ENCODE data around the gene TTC34.
A peak's percentile ranks its signal among the peaks of the same experiment; 100 is the strongest.

The TTC34 gene

DNA sequence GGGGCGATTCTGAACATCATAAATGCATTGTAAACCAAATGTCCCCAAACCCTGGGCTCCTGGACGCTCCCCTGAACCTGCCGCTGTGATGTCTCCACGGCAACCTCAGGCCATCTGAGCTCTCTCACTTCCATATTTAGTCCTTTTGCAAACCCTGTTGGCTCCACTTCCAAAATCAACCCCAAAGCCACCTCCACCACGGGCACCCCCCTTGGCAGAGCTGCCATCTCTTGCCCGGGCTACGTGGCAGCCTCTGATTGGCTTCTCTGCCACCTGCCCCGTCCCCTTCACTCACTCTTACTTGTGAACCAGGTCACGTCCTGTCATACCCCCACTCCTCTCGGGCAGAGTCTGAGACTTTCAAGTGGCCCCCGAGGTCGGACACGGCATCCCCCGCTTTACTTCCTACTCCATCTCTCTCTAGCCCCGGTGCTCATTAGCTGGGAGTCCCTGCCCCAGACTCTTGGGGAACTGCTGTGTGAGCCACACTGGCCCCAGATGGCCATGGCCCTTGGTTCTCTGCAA lies 199.1 kb downstream of the TTC34 start:
- no peak for DNase-seq

DNA sequence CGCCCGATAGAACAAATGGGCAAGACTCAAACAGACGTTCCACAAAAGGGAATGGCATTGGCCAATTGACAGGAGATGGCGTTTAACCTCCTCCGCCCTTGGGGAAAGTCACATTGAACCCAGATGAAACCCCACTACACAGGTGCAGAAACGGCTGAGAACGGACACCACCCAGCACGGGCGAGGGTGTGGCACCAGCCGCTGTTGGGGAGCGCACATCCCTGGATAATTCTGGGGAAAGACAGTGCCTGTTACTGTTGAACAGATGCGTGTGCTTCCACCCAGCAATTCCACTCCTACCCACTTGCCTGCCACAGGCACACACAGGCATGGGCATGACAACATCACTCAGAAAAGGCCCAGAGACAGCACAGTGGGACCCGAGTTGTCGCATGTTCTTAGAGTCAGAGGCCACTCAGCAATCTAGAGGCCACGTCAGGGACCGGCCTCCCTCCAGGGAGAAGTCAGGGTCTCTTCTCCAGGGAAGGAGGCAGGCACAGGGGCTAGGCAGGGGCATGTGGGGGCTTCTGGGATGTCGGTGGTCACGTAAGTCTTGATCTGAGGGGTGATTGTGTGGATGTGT lies 199.7 kb downstream of the TTC34 start:
- no peak for DNase-seq

DNA sequence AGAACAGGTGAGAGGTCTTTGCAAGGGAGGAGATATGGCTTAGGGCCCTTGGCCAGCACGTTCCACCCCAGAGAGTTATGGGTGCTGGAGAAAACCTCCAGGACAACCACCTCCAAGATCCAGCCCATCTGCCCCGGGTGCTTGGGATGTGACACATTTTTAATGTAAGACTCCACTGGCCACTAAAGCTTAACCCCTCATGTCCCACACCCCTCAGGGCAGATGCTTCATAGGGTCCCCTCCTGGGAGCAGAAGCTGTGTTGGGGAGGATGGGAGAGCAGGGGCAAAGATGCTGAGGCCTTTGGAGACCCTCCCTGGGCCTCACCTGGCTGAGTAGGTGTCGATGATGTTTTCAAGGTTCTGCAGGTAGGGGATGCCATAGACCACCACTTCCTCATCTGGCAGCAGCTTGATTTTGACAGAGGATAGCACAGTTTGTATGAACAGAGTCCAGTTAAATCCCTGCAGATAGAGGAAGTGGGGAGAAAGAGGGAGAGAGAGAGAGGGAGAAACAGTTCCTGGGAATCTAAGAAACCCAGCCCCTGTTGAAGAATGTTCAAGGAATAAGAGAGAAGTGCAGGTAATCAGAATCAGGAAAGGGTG lies 203.1 kb downstream of the TTC34 start:
- DNase-seq = no peak

DNA sequence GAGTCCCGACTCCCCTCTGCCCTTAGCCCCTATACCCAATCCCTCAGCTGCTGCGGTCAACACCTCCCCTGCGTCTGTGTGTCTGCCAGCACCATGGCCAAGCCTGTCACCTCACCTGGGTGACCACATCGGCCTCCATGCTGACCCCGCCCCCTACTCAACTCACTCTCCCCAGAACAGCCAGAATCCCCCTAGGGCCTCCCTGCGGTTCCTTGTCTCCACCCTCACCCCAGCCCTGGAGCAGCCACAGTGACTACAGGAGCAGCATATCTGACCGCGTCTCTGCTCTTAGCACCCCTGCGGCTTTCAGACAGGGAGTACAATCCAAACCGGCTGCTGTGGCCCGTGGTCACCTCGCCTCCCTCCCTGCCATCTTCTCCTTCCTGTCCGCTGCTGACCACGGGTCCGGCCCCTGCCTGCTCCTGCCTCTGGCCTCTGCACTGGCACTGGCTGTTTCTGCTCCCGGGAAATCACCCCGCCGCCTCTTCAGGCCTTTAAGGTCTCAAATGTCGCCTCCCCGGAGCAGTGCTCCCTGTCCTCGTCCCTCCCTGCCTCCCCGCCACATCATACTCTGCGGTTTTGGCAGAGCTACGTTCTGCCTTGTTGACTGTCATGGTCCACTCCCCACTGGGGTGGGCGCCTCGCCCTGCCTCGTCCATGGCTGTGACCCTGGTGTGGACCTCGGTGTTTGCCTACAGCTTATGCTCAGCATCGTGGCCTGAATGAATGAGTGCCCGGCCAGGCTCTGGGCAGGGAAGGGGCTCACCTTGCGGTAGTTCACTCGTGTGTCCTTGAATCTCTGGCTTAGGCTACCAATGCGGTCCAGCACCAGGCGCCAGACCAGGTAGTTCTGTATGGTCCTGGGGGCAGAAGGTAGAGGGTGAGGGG lies 203.8 kb downstream of the TTC34 start:
- no peak for DNase-seq

DNA sequence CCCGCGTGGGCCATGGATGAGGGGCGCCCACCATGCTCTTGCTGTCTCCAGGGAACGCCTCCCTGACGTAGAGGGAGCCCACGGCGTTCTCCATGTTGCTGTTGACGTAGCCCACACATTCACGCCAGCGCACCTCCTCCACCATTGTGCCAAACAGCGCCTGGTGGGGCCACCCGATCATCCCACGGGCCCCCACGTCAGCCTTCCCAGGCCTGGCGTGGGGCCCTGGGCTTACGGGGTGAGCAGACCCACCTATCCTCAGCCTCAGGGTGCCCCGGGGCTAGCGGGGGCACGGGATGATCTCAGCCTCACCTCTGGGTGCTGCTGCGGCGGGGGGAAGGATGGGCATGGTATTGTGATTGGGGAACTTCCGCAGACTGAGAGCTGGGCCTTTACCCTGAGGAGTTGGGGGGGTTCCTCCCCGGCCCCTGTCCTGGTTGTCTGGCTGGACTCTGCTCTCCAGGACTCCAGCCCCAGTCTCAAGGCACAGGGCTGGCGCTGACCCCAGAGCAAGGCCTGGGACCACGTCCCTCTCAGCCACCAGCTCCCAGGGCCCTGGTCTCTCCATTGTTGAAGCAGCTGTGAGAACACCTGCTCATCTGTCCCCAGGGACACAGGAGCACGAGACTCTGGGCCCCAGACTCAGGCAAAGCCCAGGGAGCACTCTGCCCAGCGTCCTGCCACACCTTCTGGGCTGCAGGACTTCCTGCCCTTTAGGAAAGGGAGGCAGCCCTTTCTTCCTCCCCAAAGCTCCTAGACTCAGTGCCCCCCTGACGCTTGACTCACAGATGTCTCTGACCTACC lies 204.8 kb downstream of the TTC34 start:
- DNase-seq = no peak

DNA sequence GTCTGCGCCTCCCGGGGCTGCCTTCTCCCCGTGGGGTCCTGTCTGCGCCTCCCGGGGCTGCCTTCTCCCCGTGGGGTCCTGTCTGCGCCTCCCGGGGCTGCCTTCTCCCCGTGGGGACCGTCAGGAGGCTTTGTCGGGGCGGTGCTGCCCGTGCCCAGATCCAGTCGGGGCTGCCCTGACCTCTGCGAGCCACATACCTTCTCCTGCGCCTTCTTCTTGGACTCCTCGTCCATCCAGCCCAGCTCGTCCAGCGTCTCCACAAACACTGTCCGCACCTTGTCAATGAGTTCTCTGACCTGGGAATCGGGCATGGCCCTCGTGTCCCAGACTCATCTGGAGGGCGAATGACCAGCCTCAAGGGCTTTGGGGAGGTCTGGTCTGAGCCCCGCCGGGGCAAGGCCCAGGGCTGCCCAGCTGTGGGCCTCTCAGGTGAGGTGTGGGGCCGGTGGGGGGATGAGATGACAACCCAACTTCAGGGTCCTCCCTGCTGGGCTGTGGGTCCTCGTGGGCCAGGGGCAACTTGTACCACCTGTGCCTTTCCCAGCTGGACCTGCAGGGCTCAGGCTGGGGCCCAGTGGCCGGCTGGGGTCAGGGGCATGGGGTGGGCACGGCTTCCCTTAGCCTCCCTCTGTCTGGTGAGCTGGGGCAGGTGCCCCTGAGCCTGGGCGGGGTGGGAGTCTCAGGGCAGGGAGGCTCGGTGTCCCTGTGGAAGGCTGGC lies 205.5 kb downstream of the TTC34 start:
- no peak for DNase-seq

DNA sequence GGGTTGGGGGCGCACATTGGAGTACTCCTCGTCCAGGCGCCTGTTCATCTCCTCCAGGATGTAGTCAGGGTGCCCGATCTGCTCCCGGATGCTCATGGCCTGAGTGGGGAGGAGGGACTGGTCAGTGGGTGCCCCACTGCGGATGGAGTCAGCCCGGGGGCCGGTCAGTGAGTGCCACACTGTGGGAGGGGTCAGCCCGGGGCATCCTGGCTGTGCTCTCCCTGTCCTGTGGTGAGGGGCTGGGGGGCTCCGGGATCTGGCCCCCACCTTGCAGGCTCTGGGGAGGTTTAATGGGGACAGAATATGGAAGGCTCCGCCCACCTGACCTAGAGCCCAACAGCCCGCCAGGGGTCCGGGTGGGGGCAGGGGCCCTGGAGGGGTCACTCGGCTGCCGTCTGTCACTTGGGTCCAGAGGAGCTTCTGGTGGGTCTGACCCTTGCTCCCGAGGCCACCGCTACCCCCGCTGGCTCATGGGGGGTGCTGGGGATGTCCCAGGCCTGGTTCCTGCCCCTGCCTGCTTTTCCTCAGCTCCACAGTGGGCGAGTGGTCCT lies 206.2 kb downstream of the TTC34 start:
- DNase-seq = no peak

DNA sequence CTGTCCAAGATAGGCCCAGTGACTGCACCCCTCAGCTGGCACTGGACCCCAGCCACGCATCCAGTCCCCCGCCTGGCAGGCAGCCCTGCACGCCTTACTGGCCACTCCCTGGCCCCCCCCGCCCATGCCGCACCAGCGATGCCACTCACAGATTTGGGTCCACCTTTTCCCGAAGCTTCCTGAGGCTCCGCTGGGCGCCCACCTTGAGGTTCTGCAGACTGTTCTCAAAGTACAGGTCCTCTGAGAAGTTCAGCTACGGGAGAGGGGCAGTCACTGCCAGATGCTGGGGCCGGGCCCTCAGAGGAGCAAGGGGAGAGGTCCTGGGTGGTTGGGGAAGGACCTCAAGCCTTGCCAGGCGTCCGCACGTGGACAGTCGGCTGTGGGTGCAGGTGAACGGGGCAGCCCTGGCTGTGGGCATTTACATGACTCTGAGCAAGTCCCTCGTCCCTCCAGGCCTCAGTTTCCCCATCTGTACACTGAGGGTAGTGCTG lies 206.8 kb downstream of the TTC34 start:
- DNase-seq = no peak

DNA sequence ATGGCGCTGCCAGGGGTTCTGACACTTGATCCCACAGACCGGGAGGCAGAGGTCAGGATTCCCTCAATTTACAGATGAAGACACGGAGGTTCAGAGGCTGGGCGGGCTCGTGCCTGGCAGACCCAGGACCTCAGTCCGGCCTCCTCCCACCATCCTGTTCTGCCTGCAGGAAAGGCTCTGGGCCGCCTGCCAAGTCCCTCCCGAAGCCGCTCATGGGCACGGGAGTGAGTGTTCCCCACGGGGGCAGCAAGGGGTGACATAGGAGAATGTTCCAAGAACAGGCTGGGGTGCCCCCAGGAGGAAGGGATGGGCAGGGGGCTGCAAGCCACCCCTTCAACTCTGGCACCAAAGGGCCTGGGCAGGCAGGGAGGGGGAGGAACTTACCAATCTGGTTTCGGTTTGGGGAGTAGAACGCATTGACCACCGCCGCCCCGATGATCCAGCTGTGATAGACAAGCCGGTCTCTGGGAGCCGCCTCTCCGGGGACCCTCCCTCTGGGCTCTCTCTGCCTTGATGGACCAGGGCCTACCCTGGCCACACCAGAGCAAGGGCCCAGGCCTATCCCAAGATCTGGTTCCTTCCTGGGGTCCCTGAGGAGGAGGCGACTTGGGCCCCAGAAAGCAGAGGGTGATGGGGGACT lies 207.4 kb downstream of the TTC34 start:
- DNase-seq = no peak

DNA sequence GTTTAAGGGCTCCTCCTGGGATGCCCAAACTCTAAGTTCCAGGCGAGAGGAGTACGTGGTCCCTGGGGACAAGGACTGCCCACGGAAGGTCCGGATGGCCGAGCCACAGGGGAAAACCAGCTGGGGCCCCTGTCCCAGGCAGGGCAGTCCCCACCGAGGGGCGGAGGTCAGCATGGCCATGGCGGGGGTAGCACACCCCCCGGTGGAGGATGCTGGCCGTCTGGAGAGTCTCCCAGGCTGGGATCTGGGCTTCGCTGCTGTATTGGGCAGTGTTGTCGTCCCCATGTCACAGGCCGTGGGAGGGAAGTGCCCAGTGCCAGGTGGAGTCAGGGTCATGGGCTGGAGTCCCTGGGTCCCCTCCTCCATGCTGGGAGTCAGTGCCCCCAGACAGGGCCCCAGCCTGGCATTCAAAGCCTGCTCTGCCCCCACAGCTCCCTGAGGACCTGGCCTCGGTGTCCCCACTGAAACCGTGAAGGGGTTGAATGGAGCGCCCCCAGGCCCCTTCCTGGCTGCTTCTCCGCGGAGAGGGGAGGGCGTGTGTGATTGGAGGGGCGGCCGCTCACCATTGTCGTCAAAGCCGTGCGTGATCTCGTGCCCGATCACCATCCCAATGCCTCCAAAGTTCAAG lies 208.1 kb downstream of the TTC34 start:
- no peak for DNase-seq

DNA sequence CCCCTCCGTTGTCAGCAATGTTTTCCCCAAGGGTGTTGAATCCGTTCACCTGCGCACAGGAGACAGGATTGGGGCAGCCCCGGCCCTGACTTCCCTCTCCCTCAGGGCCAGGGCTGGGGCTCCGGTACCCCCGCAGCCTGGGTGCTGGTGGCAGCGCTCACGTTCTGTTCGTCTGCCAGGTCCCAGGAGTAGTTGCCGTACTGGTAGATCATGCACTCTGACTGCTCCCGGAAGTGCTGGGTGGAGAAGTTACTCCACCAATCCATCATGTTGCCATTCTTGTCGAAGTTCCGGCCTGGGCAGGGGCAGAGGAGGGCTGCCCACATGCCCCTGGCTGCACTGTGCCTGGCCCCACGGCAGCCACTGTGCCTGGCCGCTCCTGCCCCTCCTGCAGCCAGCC lies 208.8 kb downstream of the TTC34 start:
- DNase-seq = peak; percentile 22 to 35

DNA sequence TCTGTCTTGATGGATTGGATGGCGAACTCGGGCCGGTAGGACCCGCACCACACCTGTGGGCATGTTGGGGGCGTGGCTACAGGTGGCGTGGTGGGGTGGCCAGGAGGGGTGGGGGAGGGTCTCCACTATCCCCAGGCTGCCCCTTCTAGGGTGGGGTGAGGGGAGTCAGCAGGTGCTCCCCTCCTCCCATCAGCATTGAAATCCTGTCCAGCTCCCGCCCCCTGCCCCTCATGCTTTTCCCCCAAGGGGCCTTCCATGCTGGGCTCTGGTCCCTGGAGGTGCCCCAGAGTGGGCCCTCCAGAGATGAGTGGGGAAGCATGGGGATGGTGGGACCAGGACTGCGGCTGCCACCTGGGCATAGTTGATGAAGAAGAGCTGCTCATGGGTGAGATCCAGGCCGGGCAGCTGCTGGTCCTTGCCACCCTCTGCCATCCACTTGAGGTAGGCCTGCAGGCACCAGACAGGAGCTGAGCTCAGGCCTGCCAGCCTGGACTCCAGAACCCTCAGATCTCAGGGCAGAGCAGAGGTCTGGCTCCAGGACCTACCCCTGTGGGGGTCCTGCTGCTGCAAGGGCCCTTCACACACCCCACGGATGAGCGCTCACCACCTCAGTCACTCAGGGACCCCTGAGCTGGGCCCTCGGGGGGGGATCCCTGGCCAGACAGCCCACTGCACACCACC lies 209.8 kb downstream of the TTC34 start:
- DNase-seq = no peak

DNA sequence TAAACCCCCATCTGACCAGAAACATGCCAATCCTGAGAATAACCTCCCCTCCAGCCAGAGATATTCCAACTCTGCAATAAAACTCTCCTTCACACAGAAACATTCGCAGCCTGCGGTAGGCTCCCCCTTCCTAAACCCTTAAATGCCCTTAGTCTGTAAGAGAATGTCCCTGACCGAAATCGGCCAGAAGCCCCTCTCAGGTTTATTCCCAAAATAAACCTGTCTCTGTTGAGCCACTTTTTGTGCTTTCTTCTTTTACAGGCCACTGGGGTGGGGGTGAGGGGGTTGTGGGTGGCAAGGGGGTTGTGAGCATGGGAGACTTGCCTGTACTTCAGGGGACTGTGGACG lies 210.3 kb downstream of the TTC34 start:
- DNase-seq = no peak

DNA sequence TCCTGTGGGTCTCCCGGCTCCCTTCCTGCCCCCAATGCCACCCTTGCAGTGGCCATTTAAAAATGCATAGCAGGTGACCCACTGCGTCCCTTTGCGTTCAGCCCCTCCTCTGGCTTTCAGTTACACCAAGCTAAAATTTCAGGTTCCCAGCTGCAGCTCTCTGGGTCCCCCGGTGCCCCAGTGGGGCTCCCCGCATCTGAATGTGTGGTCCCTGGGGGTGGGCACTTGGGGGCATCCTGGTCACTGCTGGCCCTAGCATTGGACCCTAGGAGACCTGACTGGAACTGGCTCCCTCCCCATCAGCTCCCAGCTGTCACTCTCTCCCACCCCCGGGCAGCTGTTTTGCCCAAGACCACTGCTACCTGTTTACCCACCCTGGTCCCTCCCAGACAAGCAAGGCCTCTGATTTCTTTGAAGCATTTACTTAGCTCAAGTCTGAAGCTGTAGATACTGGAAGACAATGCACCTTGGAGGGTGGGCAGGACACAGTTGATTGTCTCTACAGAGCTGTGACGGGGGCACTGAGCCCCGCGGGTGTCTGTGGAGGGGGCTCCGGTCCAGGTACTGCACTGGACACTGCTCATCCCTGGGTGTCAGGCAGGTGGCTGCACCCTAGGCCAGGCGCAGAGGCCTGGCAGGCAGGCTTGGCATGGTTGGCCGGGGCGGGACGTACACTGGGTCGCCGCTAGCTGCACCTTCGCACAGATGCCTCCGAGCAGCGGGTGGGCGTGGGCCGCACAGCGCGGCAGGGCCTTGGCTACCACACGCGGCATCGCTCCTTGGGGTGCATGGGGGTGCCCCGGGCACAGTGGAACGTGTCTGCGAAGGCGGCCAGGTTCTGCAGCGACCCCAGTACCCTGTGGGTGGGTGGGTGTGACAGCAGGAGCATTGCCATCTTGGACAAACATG lies 211.0 kb downstream of the TTC34 start:
- DNase-seq = no peak

DNA sequence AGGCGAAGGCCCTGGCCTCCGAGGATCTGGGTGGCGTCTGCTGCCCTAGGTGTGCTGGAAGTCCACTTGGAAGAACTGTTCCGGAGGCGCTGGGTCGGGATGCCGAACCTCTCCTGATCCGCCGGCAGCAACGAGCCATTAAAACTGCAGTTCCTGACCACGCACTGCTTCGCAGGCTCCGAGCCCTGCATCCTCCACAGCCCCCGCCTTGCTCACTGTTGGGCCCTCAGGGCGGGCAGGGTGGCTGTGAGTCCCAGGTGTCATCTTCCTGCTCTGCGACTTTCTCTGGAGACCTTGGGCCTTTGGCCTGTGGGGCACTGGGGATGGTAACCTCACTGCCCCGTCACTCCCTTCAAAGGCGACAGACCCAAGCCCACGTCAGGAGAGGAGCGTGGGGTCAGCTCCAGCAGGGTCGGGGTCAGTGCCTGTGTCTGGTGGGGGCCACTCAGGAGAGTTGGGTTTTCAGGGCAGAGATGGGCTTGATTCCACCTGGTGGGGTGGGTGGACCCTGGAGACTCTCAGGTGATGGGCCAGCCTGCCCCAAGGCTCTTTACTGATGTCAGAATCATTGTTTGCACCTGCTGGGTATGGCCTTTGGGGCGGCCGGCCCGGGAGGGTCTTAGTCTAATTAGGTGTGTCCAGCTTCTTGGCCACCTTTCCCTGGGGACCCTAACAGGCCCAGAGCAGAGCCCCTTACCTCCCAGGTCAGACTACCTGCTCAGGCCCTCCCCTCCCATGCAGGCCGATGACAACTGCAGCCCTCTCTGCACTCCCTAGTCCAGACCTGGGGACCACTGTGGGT lies 211.9 kb downstream of the TTC34 start:
- DNase-seq = no peak

DNA sequence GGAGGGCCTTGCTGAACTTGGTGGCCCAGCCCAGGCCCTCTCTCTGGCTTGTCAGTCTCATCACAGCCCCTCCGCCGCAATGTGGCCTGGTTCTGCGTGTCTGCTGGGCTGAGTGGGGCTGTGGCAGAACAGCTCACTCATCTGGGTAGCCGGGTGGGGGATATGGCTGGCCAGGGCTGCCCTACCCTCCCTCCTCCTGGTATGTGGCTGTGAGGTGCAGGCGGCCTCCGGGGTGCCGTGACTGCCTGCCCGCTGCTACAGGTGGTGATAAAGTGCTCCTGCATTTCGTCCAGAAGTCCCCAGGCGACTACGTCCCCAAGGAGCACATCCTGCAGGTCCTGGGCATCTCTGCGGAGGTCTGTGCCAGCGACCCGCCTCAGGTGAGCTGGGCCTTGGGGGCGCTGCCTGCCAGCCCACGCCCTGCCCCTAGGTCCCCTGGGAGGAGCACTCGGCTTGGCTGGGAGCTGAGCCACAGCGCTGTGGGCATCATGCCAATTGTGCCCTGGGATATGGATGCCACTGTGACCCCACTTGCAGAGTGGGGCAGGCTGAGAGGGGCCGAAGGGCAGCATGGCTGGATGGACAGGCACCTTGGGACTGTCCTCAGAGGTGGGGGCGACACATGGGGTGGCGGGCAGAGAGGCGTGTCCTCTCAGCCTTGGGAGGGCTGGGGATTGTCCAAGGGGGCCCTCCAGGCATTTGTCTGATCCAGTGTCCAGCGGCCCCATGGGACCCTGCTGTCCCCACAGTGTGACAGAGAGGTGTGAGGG lies 212.6 kb downstream of the TTC34 start:
- DNase-seq = no peak

DNA sequence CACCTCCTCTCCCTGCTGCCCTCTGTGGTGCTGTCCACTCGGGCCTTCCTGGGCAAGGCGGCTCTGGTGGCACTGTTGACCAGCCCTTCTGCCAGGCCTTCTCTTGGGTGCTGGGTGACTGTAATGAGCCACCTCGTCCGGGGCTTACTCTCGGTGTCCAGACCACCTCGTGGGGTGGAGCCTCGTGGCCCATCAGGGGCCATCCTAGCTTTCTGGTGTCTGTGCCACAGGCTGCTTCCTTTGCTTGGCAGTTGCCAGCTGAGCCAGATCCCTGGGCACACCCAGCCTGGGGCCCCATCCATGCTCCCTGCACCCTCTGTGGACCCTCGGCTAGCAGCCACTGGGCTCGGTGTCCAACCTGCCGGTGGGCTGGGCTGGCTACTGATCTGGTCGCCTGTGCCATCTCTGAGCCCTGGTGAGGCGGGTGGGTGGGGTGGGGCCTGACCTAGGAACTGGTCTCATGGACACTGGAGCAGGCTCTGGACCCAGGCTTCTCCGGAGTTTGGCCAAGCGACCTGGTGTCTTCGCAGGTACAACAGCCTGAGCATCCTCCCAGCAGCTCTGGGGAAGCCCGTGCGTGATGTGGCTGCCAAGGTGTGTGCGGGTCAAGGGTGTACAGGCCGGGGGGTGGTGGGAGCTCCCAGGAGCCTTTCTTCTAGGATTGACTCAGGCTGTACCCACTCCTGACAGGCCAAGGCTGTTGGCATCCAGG lies 213.5 kb downstream of the TTC34 start:
- DNase-seq = no peak

Data from inflammatory macrophage (primary cell).